PFSK-1 (cell line): ENCODE measurements around the gene KITLG.

Source experiments
- FOXP2 ChIP-seq: optimal IDR thresholded peaks from 2 replicates; pipeline ENCODE3; 2011; ENCODE audit warnings: borderline replicate concordance, control low read depth, inconsistent platforms; ENCODE audit not compliant: insufficient read depth; ENCODE audit errors: extremely low read length, extremely low read depth
- POLR2AphosphoS5 ChIP-seq: IDR thresholded peaks from 2 replicates; pipeline ENCODE4 v1.6.1; 2012; ENCODE audit warnings: low read depth, mild to moderate bottlenecking, control low read depth, low read length, moderate library complexity
- SIN3A ChIP-seq: IDR thresholded peaks from 2 replicates; pipeline ENCODE4 v1.6.1; 2012; ENCODE audit warnings: mild to moderate bottlenecking, low read length, moderate library complexity, borderline replicate concordance; ENCODE audit not compliant: insufficient read depth
- TAF1 ChIP-seq: IDR thresholded peaks from 2 replicates; pipeline ENCODE4 v1.6.1; 2012; ENCODE audit warnings: low read length, control low read depth, borderline replicate concordance; ENCODE audit not compliant: insufficient read depth
- TF ChIP-seq, protein P1 (sequence below), 2 experiments: IDR thresholded peaks; 2 replicates each; pipeline versions ENCODE4 v1.6.1 to v1.8.0; 2011 to 2012; ENCODE audit warnings: low read depth in 2 of 2, low read length in 2 of 2, control low read depth in 1 of 2, inconsistent platforms in 1 of 2, mild to moderate bottlenecking in 1 of 2, moderate library complexity in 1 of 2; ENCODE audit not compliant: insufficient read depth in 1 of 2

The KITLG gene

DNA sequence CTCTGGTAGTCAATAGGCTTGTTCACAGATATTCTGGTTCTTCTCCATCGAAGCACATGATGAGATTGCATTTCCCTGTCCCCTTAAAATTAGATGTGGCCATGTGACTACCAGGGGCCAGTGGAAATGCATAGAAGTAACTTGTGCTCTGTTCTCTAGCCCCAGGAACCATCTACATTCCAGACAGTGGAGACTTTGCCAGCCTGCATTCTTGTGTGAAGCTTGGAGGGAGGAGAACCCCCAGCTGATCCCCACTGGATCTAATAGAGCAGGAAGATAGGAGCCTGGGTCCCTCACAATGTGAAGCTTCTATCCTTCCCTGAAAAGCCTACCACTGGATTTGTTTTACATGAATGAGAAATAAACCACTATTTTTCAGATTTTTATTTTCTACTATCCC, 130.1 kb downstream of the KITLG start:
- no peak for TF ChIP-seq FOXP2
- TF ChIP-seq TAF1 = no peak
- TF ChIP-seq, protein P1, sequence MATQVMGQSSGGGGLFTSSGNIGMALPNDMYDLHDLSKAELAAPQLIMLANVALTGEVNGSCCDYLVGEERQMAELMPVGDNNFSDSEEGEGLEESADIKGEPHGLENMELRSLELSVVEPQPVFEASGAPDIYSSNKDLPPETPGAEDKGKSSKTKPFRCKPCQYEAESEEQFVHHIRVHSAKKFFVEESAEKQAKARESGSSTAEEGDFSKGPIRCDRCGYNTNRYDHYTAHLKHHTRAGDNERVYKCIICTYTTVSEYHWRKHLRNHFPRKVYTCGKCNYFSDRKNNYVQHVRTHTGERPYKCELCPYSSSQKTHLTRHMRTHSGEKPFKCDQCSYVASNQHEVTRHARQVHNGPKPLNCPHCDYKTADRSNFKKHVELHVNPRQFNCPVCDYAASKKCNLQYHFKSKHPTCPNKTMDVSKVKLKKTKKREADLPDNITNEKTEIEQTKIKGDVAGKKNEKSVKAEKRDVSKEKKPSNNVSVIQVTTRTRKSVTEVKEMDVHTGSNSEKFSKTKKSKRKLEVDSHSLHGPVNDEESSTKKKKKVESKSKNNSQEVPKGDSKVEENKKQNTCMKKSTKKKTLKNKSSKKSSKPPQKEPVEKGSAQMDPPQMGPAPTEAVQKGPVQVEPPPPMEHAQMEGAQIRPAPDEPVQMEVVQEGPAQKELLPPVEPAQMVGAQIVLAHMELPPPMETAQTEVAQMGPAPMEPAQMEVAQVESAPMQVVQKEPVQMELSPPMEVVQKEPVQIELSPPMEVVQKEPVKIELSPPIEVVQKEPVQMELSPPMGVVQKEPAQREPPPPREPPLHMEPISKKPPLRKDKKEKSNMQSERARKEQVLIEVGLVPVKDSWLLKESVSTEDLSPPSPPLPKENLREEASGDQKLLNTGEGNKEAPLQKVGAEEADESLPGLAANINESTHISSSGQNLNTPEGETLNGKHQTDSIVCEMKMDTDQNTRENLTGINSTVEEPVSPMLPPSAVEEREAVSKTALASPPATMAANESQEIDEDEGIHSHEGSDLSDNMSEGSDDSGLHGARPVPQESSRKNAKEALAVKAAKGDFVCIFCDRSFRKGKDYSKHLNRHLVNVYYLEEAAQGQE (IDR thresholded peaks at IDR 0.05; ENCODE audit: insufficient read depth in 1 of 2, low read depth in 2 of 2, low read length in 2 of 2) = no peak
- no peak for TF ChIP-seq SIN3A
- TF ChIP-seq POLR2AphosphoS5 = no peak

- TF ChIP-seq POLR2AphosphoS5 = no peak
- TF ChIP-seq SIN3A = no peak
- TF ChIP-seq, protein P1 (IDR thresholded peaks at IDR 0.05; ENCODE audit: insufficient read depth in 1 of 2, low read depth in 2 of 2, low read length in 2 of 2) = no peak
- TF ChIP-seq TAF1 = no peak
- no peak for TF ChIP-seq FOXP2
These were observed 131.8 kb downstream of the KITLG start for GRCh38 chr12:88448337-88448915.

DNA sequence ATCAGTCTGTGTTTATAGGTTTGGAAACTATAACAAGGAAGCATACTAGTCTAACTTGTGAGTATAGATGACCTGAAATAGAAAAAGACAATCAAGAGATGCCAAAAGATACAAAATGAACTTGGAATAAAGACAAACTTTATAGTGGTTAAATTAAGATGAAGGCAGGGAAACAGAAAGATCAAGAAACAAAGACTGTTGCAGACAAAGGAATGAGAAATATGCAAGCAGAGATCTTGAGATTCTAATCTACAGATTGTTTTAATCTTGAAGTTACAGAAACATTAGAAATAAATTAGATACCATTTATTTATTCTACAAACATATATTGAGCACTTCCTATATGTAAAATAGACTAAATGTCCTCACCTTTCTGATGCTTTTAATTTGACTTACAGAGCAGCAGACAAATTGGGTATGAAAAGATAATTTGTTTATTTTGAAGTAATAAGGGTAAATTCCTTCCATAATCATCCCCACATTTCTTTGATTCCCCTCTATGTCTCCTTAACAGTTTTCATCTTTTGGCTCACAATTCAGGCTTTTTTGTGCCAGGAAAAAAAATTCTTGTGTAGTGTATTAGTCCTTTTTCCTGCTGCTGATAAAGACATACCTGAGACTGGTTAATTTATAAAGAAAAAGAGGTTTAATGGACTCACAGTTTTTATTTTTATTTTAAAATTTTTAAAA, 134.4 kb downstream of the KITLG start:
- TF ChIP-seq POLR2AphosphoS5 (no peak), FOXP2 (no peak), TAF1 (no peak), SIN3A (no peak)
- TF ChIP-seq, protein P1 (IDR thresholded peaks at IDR 0.05; ENCODE audit: insufficient read depth in 1 of 2, low read depth in 2 of 2, low read length in 2 of 2) = no peak

DNA sequence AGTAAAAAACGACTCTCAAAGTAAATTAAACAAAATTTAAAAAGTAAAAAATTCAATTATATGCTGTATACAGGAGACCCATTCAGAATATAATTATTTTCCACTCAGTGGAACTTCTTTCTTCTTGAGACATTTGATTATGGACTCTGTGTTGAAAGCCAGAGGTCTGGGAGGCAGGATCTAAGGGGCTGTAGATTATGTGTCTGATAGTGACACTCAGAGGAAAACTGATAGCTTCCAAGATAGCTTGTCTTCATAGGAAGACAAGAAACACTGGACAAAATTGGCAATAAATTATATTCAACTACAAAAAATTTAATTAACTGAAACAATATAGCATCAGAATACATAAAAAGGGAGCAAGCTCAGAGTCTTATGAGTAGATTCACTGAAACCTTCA, 135.8 kb downstream of the KITLG start:
- no peak for TF ChIP-seq POLR2AphosphoS5
- no peak for TF ChIP-seq SIN3A
- no peak for TF ChIP-seq TAF1
- no peak for TF ChIP-seq FOXP2
- TF ChIP-seq, protein P1 (IDR thresholded peaks at IDR 0.05; ENCODE audit: insufficient read depth in 1 of 2, low read depth in 2 of 2, low read length in 2 of 2) = no peak
